ENCODE data around the gene CREB3. TPM values are rescaled to one million over a fixed set of nuclear protein-coding genes. Genes with fewer than 3 reads are reported as not detected.

Gene CREB3
- total RNA-seq, 1 experiment from 2014 or later = 54.1 TPM

DNA sequence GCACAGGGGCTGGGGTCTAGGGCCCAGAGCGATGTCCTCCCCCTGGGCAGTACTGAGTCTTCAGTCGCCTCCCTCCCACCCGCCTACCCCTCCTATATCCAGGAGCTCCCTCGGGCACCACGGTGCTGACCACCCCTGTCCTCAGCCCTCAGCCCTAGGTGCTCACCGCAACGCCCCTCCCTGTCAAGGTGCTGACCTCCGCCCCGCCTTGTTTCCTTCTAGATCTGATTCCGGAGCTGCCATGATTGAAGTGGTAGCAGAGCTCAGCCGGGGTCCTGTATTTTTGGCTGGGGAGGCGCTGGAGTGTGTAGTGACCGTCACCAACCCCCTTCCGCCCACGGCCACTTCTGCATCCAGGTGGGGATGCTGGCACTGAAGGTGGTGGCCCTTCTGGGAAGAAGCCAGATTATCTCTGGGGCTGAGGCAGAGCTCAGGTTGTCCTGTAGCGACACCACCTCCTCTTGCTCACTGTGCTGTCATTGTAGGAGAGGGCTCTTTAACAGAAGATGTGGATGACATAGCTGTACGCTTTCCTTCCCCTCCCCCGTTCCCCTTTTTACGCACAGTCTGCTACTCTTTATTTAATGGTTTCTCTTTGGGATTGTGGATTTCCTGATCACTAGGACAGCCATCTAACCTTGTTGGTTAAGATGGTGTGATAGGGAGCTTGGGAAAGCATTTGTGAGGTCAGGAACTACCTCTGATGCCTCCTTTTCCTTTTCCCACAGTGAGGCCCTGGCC is 17.2 kb downstream of the CREB3 start:
- DNase-seq = peak; percentile 57 to 58
- ChIA-PET POLR2A (interaction anchor here (0.6 to 4.1 kb wide), 10 partner anchors 11 to 678 kb away, joined by 3 to 41 read pairs (median 4); partner anchors contain the start of genes CCDC107, CREB3, RECK and RMRP), CTCF (interaction anchor here (0.7 to 3.4 kb wide), 11 partner anchors 14 to 313 kb away, joined by 3 to 21 read pairs (median 4); partner anchors contain the start of genes CCDC107, CREB3, HINT2 and RMRP)
- Histone ChIP-seq H3K36me3 (ENCODE audit: control insufficient read depth, insufficient read depth, low read length) (peaks cover 6% of the 10 kb centered on the region), H3K27me3 (replicated peaks; ENCODE audit: control insufficient read depth, insufficient read depth, low read length) (no peaks in the 10 kb centered on the region), H3K9me3 (no peaks in the 10 kb centered on the region), H3K4me1 (peaks cover 23% of the 10 kb centered on the region), H3K4me3 (ENCODE audit: low read depth, low read length) (peak overlapping the region; percentile 89)
- intact Hi-C loops (cut with micrococcal nuclease; ENCODE audit: unreplicated experiment) = loop anchor here (2.0 to 5.0 kb wide), 2 partner anchors 17 to 68 kb away; partner anchors contain the start of genes CREB3, HINT2 and TLN1
- H3K27me3 Mint-ChIP-seq (ENCODE audit: insufficient read depth, unreplicated experiment) = no peaks in the 10 kb centered on the region
- no TSS peak for BruUV-seq (replicated peaks)
- H3K4me3 Mint-ChIP-seq (ENCODE audit: unreplicated experiment) = peak overlapping the region; percentile 86
- no peaks in the 10 kb centered on the region for H3K9me3 Mint-ChIP-seq (ENCODE audit: unreplicated experiment)
- peaks cover 35% of the 10 kb centered on the region for H3K36me3 Mint-ChIP-seq (ENCODE audit: insufficient read depth, unreplicated experiment)
- H3K27ac Mint-ChIP-seq (ENCODE audit: unreplicated experiment) = peak overlapping the region; percentile 85
- TF ChIP-seq, protein P1, sequence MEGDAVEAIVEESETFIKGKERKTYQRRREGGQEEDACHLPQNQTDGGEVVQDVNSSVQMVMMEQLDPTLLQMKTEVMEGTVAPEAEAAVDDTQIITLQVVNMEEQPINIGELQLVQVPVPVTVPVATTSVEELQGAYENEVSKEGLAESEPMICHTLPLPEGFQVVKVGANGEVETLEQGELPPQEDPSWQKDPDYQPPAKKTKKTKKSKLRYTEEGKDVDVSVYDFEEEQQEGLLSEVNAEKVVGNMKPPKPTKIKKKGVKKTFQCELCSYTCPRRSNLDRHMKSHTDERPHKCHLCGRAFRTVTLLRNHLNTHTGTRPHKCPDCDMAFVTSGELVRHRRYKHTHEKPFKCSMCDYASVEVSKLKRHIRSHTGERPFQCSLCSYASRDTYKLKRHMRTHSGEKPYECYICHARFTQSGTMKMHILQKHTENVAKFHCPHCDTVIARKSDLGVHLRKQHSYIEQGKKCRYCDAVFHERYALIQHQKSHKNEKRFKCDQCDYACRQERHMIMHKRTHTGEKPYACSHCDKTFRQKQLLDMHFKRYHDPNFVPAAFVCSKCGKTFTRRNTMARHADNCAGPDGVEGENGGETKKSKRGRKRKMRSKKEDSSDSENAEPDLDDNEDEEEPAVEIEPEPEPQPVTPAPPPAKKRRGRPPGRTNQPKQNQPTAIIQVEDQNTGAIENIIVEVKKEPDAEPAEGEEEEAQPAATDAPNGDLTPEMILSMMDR (IDR thresholded peaks at IDR 0.05; ENCODE audit: insufficient read depth in 1 of 2, low read depth in 1 of 2, low read length in 1 of 2, severe bottlenecking in 1 of 2, unreplicated experiment in 1 of 2) = no peak
- H3K4me1 Mint-ChIP-seq (ENCODE audit: low read depth, unreplicated experiment) = peaks cover 22% of the 10 kb centered on the region

DNA sequence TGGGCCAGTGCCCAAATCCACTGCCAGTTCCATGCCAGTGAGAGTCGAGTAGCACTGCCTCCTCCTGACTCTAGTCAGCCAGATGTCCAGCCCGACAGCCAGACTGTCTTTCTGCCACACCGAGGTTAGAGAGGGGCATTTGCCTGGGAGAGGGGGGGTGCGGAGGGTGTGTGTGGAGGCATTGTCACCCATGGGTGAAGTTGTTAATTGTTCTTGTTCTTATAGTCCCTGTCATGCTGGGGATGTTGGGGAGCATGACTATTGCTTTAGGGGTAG is 17.7 kb downstream of the CREB3 start:
- H3K27ac Mint-ChIP-seq (ENCODE audit: unreplicated experiment) = no peak overlapping the region
- Histone ChIP-seq H3K27me3 (replicated peaks; ENCODE audit: control insufficient read depth, insufficient read depth, low read length) (no peaks in the 10 kb centered on the region), H3K4me1 (peaks cover 23% of the 10 kb centered on the region), H3K4me3 (ENCODE audit: low read depth, low read length) (peak overlapping the region; percentile 89), H3K36me3 (ENCODE audit: control insufficient read depth, insufficient read depth, low read length) (peaks cover 4% of the 10 kb centered on the region; the same call in 1 of the 2 replicates), H3K9me3 (no peaks in the 10 kb centered on the region)
- H3K27me3 Mint-ChIP-seq (ENCODE audit: insufficient read depth, unreplicated experiment) = no peaks in the 10 kb centered on the region
- TF ChIP-seq, protein P1 (IDR thresholded peaks at IDR 0.05; ENCODE audit: insufficient read depth in 1 of 2, low read depth in 1 of 2, low read length in 1 of 2, severe bottlenecking in 1 of 2, unreplicated experiment in 1 of 2) = no peak
- intact Hi-C loops (cut with micrococcal nuclease; ENCODE audit: unreplicated experiment) = no loop called here
- H3K4me1 Mint-ChIP-seq (ENCODE audit: low read depth, unreplicated experiment) = peaks cover 22% of the 10 kb centered on the region
- ChIA-PET CTCF (interaction anchor here (0.7 to 3.0 kb wide), 4 partner anchors 14 to 138 kb away, joined by 3 to 21 read pairs (median 9); partner anchors contain the start of genes CREB3 and TLN1), POLR2A (interaction anchor here (0.6 to 4.1 kb wide), 4 partner anchors 11 to 287 kb away, joined by 3 to 41 read pairs (median 3); partner anchors contain the start of genes CREB3, RECK and TLN1)
- peaks cover 33% of the 10 kb centered on the region for H3K36me3 Mint-ChIP-seq (ENCODE audit: insufficient read depth, unreplicated experiment)
- DNase-seq = no peak
- BruUV-seq (replicated peaks) = no TSS peak
- H3K9me3 Mint-ChIP-seq (ENCODE audit: unreplicated experiment) = no peaks in the 10 kb centered on the region
- H3K4me3 Mint-ChIP-seq (ENCODE audit: unreplicated experiment) = peak overlapping the region; percentile 86

DNA sequence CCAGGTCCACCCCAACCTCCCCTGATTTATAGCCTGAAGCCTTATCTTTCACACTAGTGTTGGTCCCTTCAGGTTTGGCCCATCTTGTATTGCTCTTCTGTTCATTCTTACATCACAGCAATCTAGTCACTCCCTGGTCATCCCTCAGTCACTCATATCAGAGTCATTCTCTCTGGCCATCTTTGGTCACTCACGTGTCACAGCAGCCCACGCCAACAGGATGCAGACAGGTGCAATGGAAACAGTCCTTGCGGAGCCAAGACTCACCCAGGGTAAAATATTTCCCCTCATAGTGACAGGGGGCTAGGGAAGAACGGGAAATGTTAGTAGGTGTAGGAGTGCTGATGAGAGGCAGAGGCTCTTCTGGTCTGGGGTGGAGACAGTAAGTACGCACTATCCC is 21.0 kb downstream of the CREB3 start:
- H3K4me3 Mint-ChIP-seq (ENCODE audit: unreplicated experiment) = no peak overlapping the region
- peaks cover 8% of the 10 kb centered on the region for H3K4me1 Mint-ChIP-seq (ENCODE audit: low read depth, unreplicated experiment)
- ChIA-PET CTCF (interaction anchor here (1.1 kb wide), 1 partner anchor 17 kb away, joined by 4 read pairs; no protein-coding TSS in a partner anchor), POLR2A (no interaction called here)
- Histone ChIP-seq H3K4me3 (ENCODE audit: low read depth, low read length) (no peak overlapping the region), H3K27me3 (replicated peaks; ENCODE audit: control insufficient read depth, insufficient read depth, low read length) (no peaks in the 10 kb centered on the region), H3K4me1 (peaks cover 10% of the 10 kb centered on the region; the same call in 1 of the 2 replicates), H3K9me3 (no peaks in the 10 kb centered on the region), H3K36me3 (ENCODE audit: control insufficient read depth, insufficient read depth, low read length) (0 out of 2 replicates have a peak, but pooled peaks cover 4% of the 10 kb centered on the region)
- H3K27ac Mint-ChIP-seq (ENCODE audit: unreplicated experiment) = no peak overlapping the region
- intact Hi-C loops (cut with micrococcal nuclease; ENCODE audit: unreplicated experiment) = no loop called here
- H3K9me3 Mint-ChIP-seq (ENCODE audit: unreplicated experiment) = no peaks in the 10 kb centered on the region
- peaks cover 24% of the 10 kb centered on the region for H3K36me3 Mint-ChIP-seq (ENCODE audit: insufficient read depth, unreplicated experiment)
- DNase-seq = no peak
- no peaks in the 10 kb centered on the region for H3K27me3 Mint-ChIP-seq (ENCODE audit: insufficient read depth, unreplicated experiment)
- TF ChIP-seq, protein P1 (IDR thresholded peaks at IDR 0.05; ENCODE audit: insufficient read depth in 1 of 2, low read depth in 1 of 2, low read length in 1 of 2, severe bottlenecking in 1 of 2, unreplicated experiment in 1 of 2) = no peak
- no TSS peak for BruUV-seq (replicated peaks)
